Measurements from ENCODE around the gene SRM. TPM values are rescaled to one million over a fixed set of nuclear protein-coding genes. Genes with fewer than 3 reads are reported as not detected.
"Not testable (repeated sequence)": the region's sequence is repeated elsewhere in the genome, so short reads cannot be mapped to it uniquely, and the experiment has no call there.

SRM gene
- total and polyA plus RNA-seq, 2 experiments from 2014 or later, result 48.0 to 104 TPM

DNA sequence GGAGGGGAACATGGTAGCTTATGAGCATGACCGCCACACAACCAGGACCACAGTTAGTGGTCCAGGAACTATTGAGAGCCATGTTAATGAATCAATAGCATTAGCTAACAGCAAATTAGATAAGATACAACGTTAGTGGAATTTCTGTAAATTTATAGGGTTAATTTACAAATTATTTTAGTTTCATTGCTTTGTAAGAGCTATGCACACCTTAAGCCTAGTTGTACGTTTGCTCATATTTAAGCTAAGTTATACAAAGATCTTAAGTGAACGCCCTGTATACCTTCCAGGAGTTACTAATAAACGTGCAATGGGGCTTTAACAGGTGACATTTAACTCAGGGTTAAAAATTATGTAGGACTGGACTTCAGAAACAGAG lies 39.1 kb upstream of the SRM start:
- no peaks in the 10 kb centered on the region for H4K20me1 ChIP-seq (ENCODE audit: insufficient read depth)
- H3K36me3 ChIP-seq (ENCODE audit: low read depth), result peaks cover 25% of the 10 kb centered on the region
- peak overlapping the region; percentile 98 for H3K9ac ChIP-seq
- no peaks in the 10 kb centered on the region for H3K9me3 ChIP-seq (ENCODE audit: low read depth)
- peak overlapping the region; percentile 74 for H3K27ac ChIP-seq
- TF ChIP-seq EZH2phosphoT487 (IDR thresholded peaks at IDR 0.05; ENCODE audit: insufficient read depth, low read depth) (no peak), EZH2 (IDR thresholded peaks at IDR 0.05; ENCODE audit: insufficient read depth, poor library complexity, severe bottlenecking) (no peak)
- DNase-seq, result no peak
- peaks cover 39% of the 10 kb centered on the region for H3K79me2 ChIP-seq (ENCODE audit: insufficient read depth)
- H2AFZ ChIP-seq, result peak overlapping the region; percentile 94
- WGBS, 2 experiments (ENCODE audit: low coverage in 1 of 2, low lambda C conversion rate in 2 of 2, missing lambda C conversion rate in 2 of 2), result 17 to 20% methylated on average over 5 of the region's 5 CpGs
- H3K27me3 ChIP-seq (replicated peaks; ENCODE audit: insufficient read depth), result no peaks in the 10 kb centered on the region
- H3K4me1 ChIP-seq (ENCODE audit: insufficient read depth), result peaks cover 10% of the 10 kb centered on the region
- in situ Hi-C loops (cut with MboI), result no loop called here
- no peaks in the 10 kb centered on the region for H3F3A ChIP-seq (ENCODE audit: insufficient read depth)
- H3K4me3 ChIP-seq, result peak overlapping the region; percentile 96
- H3K9me2 ChIP-seq (ENCODE audit: insufficient read depth), result no peaks in the 10 kb centered on the region
- peak overlapping the region; percentile 94 for H3K4me2 ChIP-seq (ENCODE audit: unreplicated experiment)

- Histone ChIP-seq H3K36me3 (ENCODE audit: low read depth) (peaks cover 37% of the 10 kb centered on the region), H3F3A (ENCODE audit: insufficient read depth) (peaks cover 28% of the 10 kb centered on the region; the same call in 1 of the 2 replicates)
- in situ Hi-C loops (cut with MboI); DNase-seq; H3K4me2 ChIP-seq (ENCODE audit: unreplicated experiment); H3K4me3 ChIP-seq; H4K20me1 ChIP-seq (ENCODE audit: insufficient read depth); H2AFZ ChIP-seq; H3K27ac ChIP-seq; H3K27me3 ChIP-seq (replicated peaks; ENCODE audit: insufficient read depth); H3K9me2 ChIP-seq (ENCODE audit: insufficient read depth); H3K4me1 ChIP-seq (ENCODE audit: insufficient read depth); H3K9me3 ChIP-seq (ENCODE audit: low read depth); H3K9ac ChIP-seq; H3K79me2 ChIP-seq (ENCODE audit: insufficient read depth): not testable (repeated sequence)
- WGBS, 2 experiments (ENCODE audit: low coverage in 1 of 2, low lambda C conversion rate in 2 of 2, missing lambda C conversion rate in 2 of 2), result 86 to 97% methylated on average over 3 of the region's 3 CpGs
Measured at GRCh38 chr1:11083784-11084183, 24.0 kb upstream of the SRM start.

- no peak overlapping the region for H3K4me2 ChIP-seq (ENCODE audit: unreplicated experiment)
- H3K9me3 ChIP-seq (ENCODE audit: low read depth), result no peaks in the 10 kb centered on the region
- H3K27ac ChIP-seq, result no peak overlapping the region
- H3K9me2 ChIP-seq (ENCODE audit: insufficient read depth), result no peaks in the 10 kb centered on the region
- H3K4me1 ChIP-seq (ENCODE audit: insufficient read depth), result 0 out of 2 replicates have a peak, but pooled peaks cover 4% of the 10 kb centered on the region
- no peak overlapping the region for H2AFZ ChIP-seq
- in situ Hi-C loops (cut with MboI), result no loop called here
- peaks cover 38% of the 10 kb centered on the region for H3K36me3 ChIP-seq (ENCODE audit: low read depth)
- H4K20me1 ChIP-seq (ENCODE audit: insufficient read depth), result no peaks in the 10 kb centered on the region
- H3K9ac ChIP-seq, result no peak overlapping the region
- H3K79me2 ChIP-seq (ENCODE audit: insufficient read depth), result no peaks in the 10 kb centered on the region
- H3F3A ChIP-seq (ENCODE audit: insufficient read depth), result peaks cover 28% of the 10 kb centered on the region; the same call in 1 of the 2 replicates
- no peaks in the 10 kb centered on the region for H3K27me3 ChIP-seq (replicated peaks; ENCODE audit: insufficient read depth)
- no peak for DNase-seq
- TF ChIP-seq EZH2phosphoT487 (IDR thresholded peaks at IDR 0.05; ENCODE audit: insufficient read depth, low read depth) (no peak), EZH2 (IDR thresholded peaks at IDR 0.05; ENCODE audit: insufficient read depth, poor library complexity, severe bottlenecking) (no peak)
- H3K4me3 ChIP-seq, result no peak overlapping the region
- 83 to 84% methylated on average over 12 of the region's 12 CpGs for WGBS, 2 experiments (ENCODE audit: low coverage in 1 of 2, low lambda C conversion rate in 2 of 2, missing lambda C conversion rate in 2 of 2)
Measured at GRCh38 chr1:11080931-11081330, 21.1 kb upstream of the SRM start.

DNA sequence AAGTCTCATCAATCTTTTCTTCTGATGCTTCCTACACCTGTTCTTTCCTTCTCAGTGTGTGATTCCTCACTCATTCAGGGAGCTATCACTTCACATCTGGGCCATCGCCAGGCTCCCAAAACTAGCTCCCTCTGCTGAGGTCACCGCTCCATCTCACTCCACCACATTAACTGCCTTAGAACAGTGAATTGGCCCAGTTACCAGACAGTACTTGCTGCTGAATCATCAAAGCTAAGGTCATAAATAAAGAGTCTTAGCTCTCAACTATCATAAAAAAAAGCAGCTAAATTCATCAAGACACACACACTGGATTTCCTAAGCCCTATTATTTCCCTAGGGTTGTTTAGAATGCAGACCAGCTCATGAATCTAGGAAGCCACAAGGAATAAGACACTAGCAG lies 18.8 kb upstream of the SRM start:
- no peak overlapping the region for H3K9ac ChIP-seq
- no peaks in the 10 kb centered on the region for H3K79me2 ChIP-seq (ENCODE audit: insufficient read depth)
- H3K9me2 ChIP-seq (ENCODE audit: insufficient read depth), result no peaks in the 10 kb centered on the region
- H3K9me3 ChIP-seq (ENCODE audit: low read depth), result no peaks in the 10 kb centered on the region
- peak; percentile 73 for DNase-seq
- WGBS, 2 experiments (ENCODE audit: low coverage in 1 of 2, low lambda C conversion rate in 2 of 2, missing lambda C conversion rate in 2 of 2), result 70 to 84% methylated on average over 2 of the region's 2 CpGs
- no peak overlapping the region for H3K4me2 ChIP-seq (ENCODE audit: unreplicated experiment)
- no peaks in the 10 kb centered on the region for H3K27me3 ChIP-seq (replicated peaks; ENCODE audit: insufficient read depth)
- in situ Hi-C loops (cut with MboI), result no loop called here
- H4K20me1 ChIP-seq (ENCODE audit: insufficient read depth), result no peaks in the 10 kb centered on the region
- peaks cover 57% of the 10 kb centered on the region for H3K36me3 ChIP-seq (ENCODE audit: low read depth)
- TF ChIP-seq EZH2 (IDR thresholded peaks at IDR 0.05; ENCODE audit: insufficient read depth, poor library complexity, severe bottlenecking), result no peak
- no peak for TF ChIP-seq EZH2phosphoT487 (IDR thresholded peaks at IDR 0.05; ENCODE audit: insufficient read depth, low read depth)
- H3K4me1 ChIP-seq (ENCODE audit: insufficient read depth), result 0 out of 2 replicates have a peak, but pooled peaks cover 4% of the 10 kb centered on the region
- H2AFZ ChIP-seq, result no peak overlapping the region
- H3K4me3 ChIP-seq, result no peak overlapping the region
- peaks cover 28% of the 10 kb centered on the region; the same call in 1 of the 2 replicates for H3F3A ChIP-seq (ENCODE audit: insufficient read depth)
- peak overlapping the region; percentile 43; the same call in 1 of the 2 replicates for H3K27ac ChIP-seq

- DNase-seq; H3K4me2 ChIP-seq (ENCODE audit: unreplicated experiment); H3K4me3 ChIP-seq; H4K20me1 ChIP-seq (ENCODE audit: insufficient read depth); H3K27ac ChIP-seq; H2AFZ ChIP-seq; H3K9ac ChIP-seq; H3K4me1 ChIP-seq (ENCODE audit: insufficient read depth); H3K79me2 ChIP-seq (ENCODE audit: insufficient read depth); H3K9me3 ChIP-seq (ENCODE audit: low read depth); H3K9me2 ChIP-seq (ENCODE audit: insufficient read depth); H3K27me3 ChIP-seq (replicated peaks; ENCODE audit: insufficient read depth); in situ Hi-C loops (cut with MboI); H3F3A ChIP-seq (ENCODE audit: insufficient read depth): not testable (repeated sequence)
- peaks cover 48% of the 10 kb centered on the region for H3K36me3 ChIP-seq (ENCODE audit: low read depth)
- WGBS, 2 experiments (ENCODE audit: low coverage in 1 of 2, low lambda C conversion rate in 2 of 2, missing lambda C conversion rate in 2 of 2), result 93 to 96% methylated on average over 7 of the region's 7 CpGs
Measured at GRCh38 chr1:11073398-11073797, 13.6 kb upstream of the SRM start.

Measured in GM23248 (cell line).